GM12878 (cell line): ENCODE results near the gene ENTPD6. TPM values are rescaled to one million over a fixed set of nuclear protein-coding genes. Genes with fewer than 3 reads are reported as not detected.

Source experiments
- ATAC-seq: fragments of 200-7000 bp; cut with Tn5 transposase; 3 replicates; pipeline ENCODE4 v1.9.1; 2020; ENCODE audit warnings: mild to moderate bottlenecking, moderate library complexity
- BruUV-seq: library from RNA; stranded (reverse); fragments of 400-500 nt; replicated peaks from 2 replicates; lab custom pipeline; 2021; lab: Mats Ljungman, UMichigan
- CTCF ChIA-PET: fragments of 300-600 bp; sonication (Branson Sonifier 250); formaldehyde crosslinking; extraction: SDS; loops from one replicate; lab custom pipeline; 2021; ENCODE audit warnings: inconsistent platforms; lab: Yijun Ruan, JAX
- POLR2A ChIA-PET: fragments of 350-600 bp; formaldehyde crosslinking; extraction: SDS; loops from one replicate; lab custom pipeline; 2021; ENCODE audit warnings: inconsistent platforms; lab: Charles Lee
- RAD21 ChIA-PET: fragments of 300-600 bp; sonication (Branson Sonifier 250); formaldehyde crosslinking; loops from one replicate; lab custom pipeline; 2023; ENCODE audit warnings: antibody characterized with exemption; ENCODE audit not compliant: unreplicated experiment; lab: Charles Lee
- SMC1A ChIA-PET: fragments of 300-600 bp; sonication (Branson Sonifier 250); formaldehyde crosslinking; loops from one replicate; lab custom pipeline; 2023; ENCODE audit not compliant: unreplicated experiment, uncharacterized antibody; lab: Charles Lee
- DNase-seq: peaks from one replicate; pipeline ENCODE4 v3.0.0-alpha.2; 2011; ENCODE audit warnings: low read depth, low spot score
- FAIRE-seq: peaks from 3 replicates; lab custom pipeline; 2011; peaks lifted over from hg19 to GRCh38; lab: Jason Lieb, UNC
- H2AFZ ChIP-seq: 2 replicates; pipeline ENCODE4 v1.6.0; 2011; ENCODE audit warnings: low read depth, low read length, control low read depth; ENCODE audit not compliant: control insufficient read depth
- H3K27ac ChIP-seq: 2 replicates; pipeline ENCODE4 v1.5.1; 2011; ENCODE audit warnings: control low read depth; ENCODE audit not compliant: control insufficient read depth, insufficient read depth
- H3K27me3 ChIP-seq, 2 experiments: replicated peaks in 1 of 2; 2 replicates each; pipeline versions ENCODE4 v1.6.0 to v1.6.1; 2011; ENCODE audit warnings: low read length in 1 of 2; ENCODE audit not compliant: control insufficient read depth in 2 of 2, insufficient read depth in 2 of 2
- H3K36me3 ChIP-seq, 2 experiments: 2 replicates each; pipeline ENCODE4 v1.5.1; 2011; ENCODE audit warnings: low read length in 1 of 2; ENCODE audit not compliant: control insufficient read depth in 2 of 2, insufficient read depth in 2 of 2
- H3K4me1 ChIP-seq: 2 replicates; pipeline ENCODE4 v1.6.1; 2011; ENCODE audit warnings: mild to moderate bottlenecking, low read length, moderate library complexity, mixed read lengths; ENCODE audit not compliant: control insufficient read depth, insufficient read depth
- H3K4me2 ChIP-seq: 2 replicates; pipeline ENCODE4 v1.6.0; 2011; ENCODE audit warnings: control low read depth; ENCODE audit not compliant: control insufficient read depth, insufficient read depth
- H3K4me3 ChIP-seq: fragments of 200-600 bp; sonication (generic); 2 replicates; pipeline ENCODE4 v1.5.1; 2016
- H3K79me2 ChIP-seq: 2 replicates; pipeline ENCODE4 v1.6.0; 2011; ENCODE audit warnings: low read length; ENCODE audit not compliant: control insufficient read depth, insufficient read depth
- H3K9ac ChIP-seq: 2 replicates; pipeline ENCODE4 v1.8.0; 2011; ENCODE audit warnings: low read length, control low read depth, mixed read lengths; ENCODE audit not compliant: control insufficient read depth, insufficient read depth
- H3K9me3 ChIP-seq: replicated peaks from 3 replicates; pipeline ENCODE4 v1.5.1; 2011; ENCODE audit warnings: mild to moderate bottlenecking, low read length; ENCODE audit not compliant: control insufficient read depth, insufficient read depth
- H4K20me1 ChIP-seq: 2 replicates; pipeline ENCODE4 v1.6.0; 2011; ENCODE audit not compliant: control insufficient read depth, insufficient read depth
- CBFB ChIP-seq: IDR thresholded peaks from 2 replicates; pipeline ENCODE4 v1.6.1; 2016; ENCODE audit warnings: antibody characterized with exemption, low read depth
- CHD2 ChIP-seq: IDR thresholded peaks from 2 replicates; pipeline ENCODE4 v1.6.1; 2011; ENCODE audit warnings: low read depth, low read length, improper control_type of control experiment, borderline replicate concordance
- CREM ChIP-seq: IDR thresholded peaks from 2 replicates; pipeline ENCODE4 v1.6.1; 2014; ENCODE audit warnings: antibody characterized with exemption, low read depth
- EP300 ChIP-seq, 2 experiments: fragments of 150-350 bp in 1 of 2; IDR thresholded peaks; 2 replicates each; pipeline ENCODE4 v1.6.1; 2011 to 2012; ENCODE audit warnings: low read depth in 2 of 2, low read length in 2 of 2, borderline replicate concordance in 1 of 2, improper control_type of control experiment in 1 of 2, inconsistent platforms in 1 of 2; ENCODE audit not compliant: control insufficient read depth in 1 of 2
- FOXM1 ChIP-seq: IDR thresholded peaks from 2 replicates; pipeline ENCODE4 v1.6.1; 2012; ENCODE audit warnings: low read depth, mild to moderate bottlenecking, inconsistent platforms, low read length, moderate library complexity
- RCOR1 ChIP-seq: conservative IDR thresholded peaks from 2 replicates; pipeline ENCODE4 v1.6.1; 2012; ENCODE audit warnings: low read depth, low read length, improper control_type of control experiment
- RUNX3 ChIP-seq: IDR thresholded peaks from 2 replicates; pipeline ENCODE4 v1.6.1; 2012; ENCODE audit warnings: low read length, inconsistent platforms
- ZBTB4 ChIP-seq: fragments of 450-650 bp; formaldehyde crosslinking; IDR thresholded peaks from 2 replicates; pipeline ENCODE4 v1.4.0; 2022; ENCODE audit warnings: mild to moderate bottlenecking, moderate library complexity
- in situ Hi-C: fragments of 300-500 bp; cut with MboI; formaldehyde crosslinking; loops from 9 replicates; pipeline ENCODE4 v1.14.3; 2018; ENCODE audit warnings: mixed read lengths
- intact Hi-C: fragments of 100-400 bp; cut with micrococcal nuclease; formaldehyde crosslinking; loops from one replicate; pipeline ENCODE4 v1.14.2; 2022; ENCODE audit not compliant: unreplicated experiment
- polyA plus RNA-seq, 11 experiments: library from polyadenylated mRNA; depleted of rRNA in 4 of 11; unstranded in 6 of 11; stranded (reverse) in 5 of 11; fragments of >200 nt; fragmentation: Nextera tagmentation in 4 of 11; fragmentation: Illumina TruSeq in 1 of 11; extraction: Ambion mirVana in 4 of 11; extraction: Trizol in 1 of 11; gene quantifications; 1 replicate in 1 of 11; 2 replicates in 10 of 11; pipeline versions ENCODE4 v1.2.1 to v1.2.3, GENCODE V29; 2011 to 2016; ENCODE audit warnings: inconsistent platforms in 2 of 11, missing spikeins in 2 of 11, low read depth in 1 of 11
- total RNA-seq, 4 experiments: library from RNA; depleted of rRNA in 3 of 4; stranded (reverse); fragments of >200 nt in 3 of 4; fragmentation: Illumina TruSeq in 1 of 4; extraction: Trizol in 1 of 4; gene quantifications; 2 replicates each; pipeline versions ENCODE4 v1.2.1 to v1.2.3, GENCODE V29; 2013 to 2021
- TF ChIP-seq, protein P1 (sequence below): IDR thresholded peaks from 2 replicates; pipeline ENCODE4 v1.6.1; 2011; ENCODE audit warnings: low read depth, mild to moderate bottlenecking, low read length, moderate library complexity, borderline replicate concordance; ENCODE audit errors: extremely low read depth
- TF ChIP-seq, protein P2 (sequence below): fragments of 450-650 bp; IDR thresholded peaks from 2 replicates; pipeline ENCODE4 v1.6.1; 2018; ENCODE audit warnings: mild to moderate bottlenecking, low read depth, moderate library complexity; ENCODE audit not compliant: partially characterized antibody
- TF ChIP-seq, protein P3 (sequence below): fragments of 450-650 bp; IDR thresholded peaks from 2 replicates; pipeline ENCODE4 v1.6.1; 2017; ENCODE audit warnings: mild to moderate bottlenecking, moderate library complexity

Gene ENTPD6
- total and polyA plus RNA-seq, 10 of the 15 experiments (the other 5 are each of a cell fraction or from before 2014, with no cell fraction given), result 0.53 to 45.4 (median 31.1) TPM

DNA sequence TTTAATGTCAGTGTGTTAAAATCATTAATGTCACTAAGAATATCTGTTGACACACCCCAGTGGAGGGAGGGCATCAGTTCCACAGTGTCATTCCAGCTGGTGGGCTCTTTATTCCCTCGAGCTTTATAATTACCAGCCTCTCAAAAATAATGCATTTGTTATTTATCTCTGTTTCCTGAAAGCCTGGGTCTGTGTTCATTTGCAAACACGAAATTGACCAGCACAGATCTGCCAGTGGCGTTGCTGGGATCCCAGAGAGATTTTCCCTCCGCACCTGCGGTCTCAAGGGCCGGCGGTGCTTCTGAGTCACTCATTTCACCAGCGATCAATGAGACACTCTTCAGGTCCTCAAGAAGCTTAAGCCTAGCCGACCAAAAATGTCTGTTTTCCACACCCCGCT lies 46.7 kb downstream of the ENTPD6 start (continued):
- TF ChIP-seq ZBTB4 (CRISPR knock-in tag) (no peak), CREM (no peak), CBFB (no peak)

GRCh38 chr20:25243416-25243979 lies 48.0 kb downstream of the ENTPD6 start:
- Histone ChIP-seq H3K27ac (no peak overlapping the region), H3K9ac (no peak overlapping the region), H3K9me3 (no peaks in the 10 kb centered on the region), H3K79me2 (peaks cover 3% of the 10 kb centered on the region), H3K36me3 (no peaks in the 10 kb centered on the region), H3K4me2 (no peak overlapping the region), H3K27me3 (no peaks in the 10 kb centered on the region), H2AFZ (no peak overlapping the region), H3K4me3 (no peak overlapping the region), H4K20me1 (no peaks in the 10 kb centered on the region), H3K4me1 (peaks cover 17% of the 10 kb centered on the region)
- no TSS peak for BruUV-seq
- intact Hi-C loops, result loop anchor here (10.0 kb wide), 1 partner anchor 49 kb away; the partner anchor contains the start of gene ENTPD6
- no peak for DNase-seq
- ChIA-PET RAD21 (no interaction called here), CTCF (interaction anchor here (0.6 kb wide), 1 partner anchor 15 kb away, joined by 3 read pairs; no protein-coding TSS in a partner anchor), POLR2A (no interaction called here), SMC1A (interaction anchor here (1.1 kb wide), 1 partner anchor 9 kb away, joined by 3 read pairs; no protein-coding TSS in a partner anchor)
- in situ Hi-C loops, result no loop called here
- no peak for ATAC-seq
- no peak for FAIRE-seq
- TF ChIP-seq, protein P1, sequence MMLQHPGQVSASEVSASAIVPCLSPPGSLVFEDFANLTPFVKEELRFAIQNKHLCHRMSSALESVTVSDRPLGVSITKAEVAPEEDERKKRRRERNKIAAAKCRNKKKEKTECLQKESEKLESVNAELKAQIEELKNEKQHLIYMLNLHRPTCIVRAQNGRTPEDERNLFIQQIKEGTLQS, result no peak
- TF ChIP-seq, protein P2, sequence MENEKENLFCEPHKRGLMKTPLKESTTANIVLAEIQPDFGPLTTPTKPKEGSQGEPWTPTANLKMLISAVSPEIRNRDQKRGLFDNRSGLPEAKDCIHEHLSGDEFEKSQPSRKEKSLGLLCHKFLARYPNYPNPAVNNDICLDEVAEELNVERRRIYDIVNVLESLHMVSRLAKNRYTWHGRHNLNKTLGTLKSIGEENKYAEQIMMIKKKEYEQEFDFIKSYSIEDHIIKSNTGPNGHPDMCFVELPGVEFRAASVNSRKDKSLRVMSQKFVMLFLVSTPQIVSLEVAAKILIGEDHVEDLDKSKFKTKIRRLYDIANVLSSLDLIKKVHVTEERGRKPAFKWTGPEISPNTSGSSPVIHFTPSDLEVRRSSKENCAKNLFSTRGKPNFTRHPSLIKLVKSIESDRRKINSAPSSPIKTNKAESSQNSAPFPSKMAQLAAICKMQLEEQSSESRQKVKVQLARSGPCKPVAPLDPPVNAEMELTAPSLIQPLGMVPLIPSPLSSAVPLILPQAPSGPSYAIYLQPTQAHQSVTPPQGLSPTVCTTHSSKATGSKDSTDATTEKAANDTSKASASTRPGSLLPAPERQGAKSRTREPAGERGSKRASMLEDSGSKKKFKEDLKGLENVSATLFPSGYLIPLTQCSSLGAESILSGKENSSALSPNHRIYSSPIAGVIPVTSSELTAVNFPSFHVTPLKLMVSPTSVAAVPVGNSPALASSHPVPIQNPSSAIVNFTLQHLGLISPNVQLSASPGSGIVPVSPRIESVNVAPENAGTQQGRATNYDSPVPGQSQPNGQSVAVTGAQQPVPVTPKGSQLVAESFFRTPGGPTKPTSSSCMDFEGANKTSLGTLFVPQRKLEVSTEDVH, result no peak
- TF ChIP-seq RUNX3 (no peak), CHD2 (no peak), EP300 (IDR thresholded peaks at IDR 0.05; ENCODE audit: borderline replicate concordance in 1 of 2, control insufficient read depth in 1 of 2, low read depth in 2 of 2, low read length in 2 of 2) (no peak), FOXM1 (no peak), RCOR1 (no peak)
- TF ChIP-seq, protein P3, sequence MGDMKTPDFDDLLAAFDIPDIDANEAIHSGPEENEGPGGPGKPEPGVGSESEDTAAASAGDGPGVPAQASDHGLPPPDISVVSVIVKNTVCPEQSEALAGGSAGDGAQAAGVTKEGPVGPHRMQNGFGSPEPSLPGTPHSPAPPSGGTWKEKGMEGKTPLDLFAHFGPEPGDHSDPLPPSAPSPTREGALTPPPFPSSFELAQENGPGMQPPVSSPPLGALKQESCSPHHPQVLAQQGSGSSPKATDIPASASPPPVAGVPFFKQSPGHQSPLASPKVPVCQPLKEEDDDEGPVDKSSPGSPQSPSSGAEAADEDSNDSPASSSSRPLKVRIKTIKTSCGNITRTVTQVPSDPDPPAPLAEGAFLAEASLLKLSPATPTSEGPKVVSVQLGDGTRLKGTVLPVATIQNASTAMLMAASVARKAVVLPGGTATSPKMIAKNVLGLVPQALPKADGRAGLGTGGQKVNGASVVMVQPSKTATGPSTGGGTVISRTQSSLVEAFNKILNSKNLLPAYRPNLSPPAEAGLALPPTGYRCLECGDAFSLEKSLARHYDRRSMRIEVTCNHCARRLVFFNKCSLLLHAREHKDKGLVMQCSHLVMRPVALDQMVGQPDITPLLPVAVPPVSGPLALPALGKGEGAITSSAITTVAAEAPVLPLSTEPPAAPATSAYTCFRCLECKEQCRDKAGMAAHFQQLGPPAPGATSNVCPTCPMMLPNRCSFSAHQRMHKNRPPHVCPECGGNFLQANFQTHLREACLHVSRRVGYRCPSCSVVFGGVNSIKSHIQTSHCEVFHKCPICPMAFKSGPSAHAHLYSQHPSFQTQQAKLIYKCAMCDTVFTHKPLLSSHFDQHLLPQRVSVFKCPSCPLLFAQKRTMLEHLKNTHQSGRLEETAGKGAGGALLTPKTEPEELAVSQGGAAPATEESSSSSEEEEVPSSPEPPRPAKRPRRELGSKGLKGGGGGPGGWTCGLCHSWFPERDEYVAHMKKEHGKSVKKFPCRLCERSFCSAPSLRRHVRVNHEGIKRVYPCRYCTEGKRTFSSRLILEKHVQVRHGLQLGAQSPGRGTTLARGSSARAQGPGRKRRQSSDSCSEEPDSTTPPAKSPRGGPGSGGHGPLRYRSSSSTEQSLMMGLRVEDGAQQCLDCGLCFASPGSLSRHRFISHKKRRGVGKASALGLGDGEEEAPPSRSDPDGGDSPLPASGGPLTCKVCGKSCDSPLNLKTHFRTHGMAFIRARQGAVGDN, result no peak
